ENCODE measurements around the gene SPATA31A1. TPM values are rescaled to one million over a fixed set of nuclear protein-coding genes. Genes with fewer than 3 reads are reported as not detected.
"Not testable (repeated sequence)": the region's sequence is repeated elsewhere in the genome, so short reads cannot be mapped to it uniquely, and the experiment has no call there.

The SPATA31A1 gene
- not detected for polyA plus RNA-seq (2012; ENCODE audit: missing spikeins)

- FAIRE-seq; DNase-seq (ENCODE audit: insufficient read length): not testable (repeated sequence)
Observed at GRCh38 chr9:39355369-39355768, at the start of gene SPATA31A1. TSS of gene SPATA31A1 (plus strand) at chr9:39355669. CDS start at chr9:39355731, 62 bp downstream.

GRCh38 chr9:39407261-39408204 is 52.1 kb downstream of the SPATA31A1 start:
- not testable (repeated sequence) for FAIRE-seq; DNase-seq (ENCODE audit: insufficient read length)

DNA sequence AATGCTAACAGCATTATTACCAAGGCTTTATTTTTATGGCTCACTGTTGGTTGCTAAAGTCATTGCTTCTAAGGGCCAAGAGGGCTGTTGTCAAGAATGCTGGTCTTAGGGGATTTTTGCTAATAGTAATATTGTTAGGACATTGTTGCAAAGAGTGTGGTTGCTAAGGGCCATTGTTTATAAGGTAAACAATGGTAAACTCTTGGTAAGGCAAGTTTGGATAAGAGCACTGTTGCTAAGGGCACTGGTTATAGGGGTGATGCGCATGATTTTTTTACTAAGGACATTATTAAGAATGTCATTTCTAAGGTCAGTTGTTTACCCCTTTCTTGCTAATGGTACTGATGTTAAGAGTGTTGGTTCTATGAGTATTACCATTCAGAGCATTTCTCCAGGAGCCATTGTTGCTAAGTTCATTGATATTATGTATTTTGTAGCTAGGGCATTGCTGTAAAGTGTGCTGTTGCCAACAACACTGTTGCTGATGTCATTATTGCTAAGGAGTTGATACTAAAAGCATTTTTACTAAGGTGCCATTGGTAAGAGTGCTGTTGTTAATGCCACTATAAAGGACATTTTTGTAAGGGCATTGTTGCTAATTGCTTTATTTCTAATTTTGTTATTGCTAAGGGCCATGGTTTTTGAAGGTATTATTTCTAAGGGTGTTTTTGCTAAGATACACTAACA is 55.9 kb downstream of the SPATA31A1 start:
- FAIRE-seq; DNase-seq (ENCODE audit: insufficient read length): not testable (repeated sequence)

Measured in GM12892 (cell line).